Activated T-cell treated with anti-CD3 and anti-CD28 coated beads for 4 hours (primary cell): ENCODE measurements around the gene RPTN.
"Not testable (repeated sequence)": the region's sequence is repeated elsewhere in the genome, so short reads cannot be mapped to it uniquely, and the experiment has no call there.

Experiments
- DNase-seq: peaks from one replicate; pipeline ENCODE4 v3.0.0-alpha.2; 2020

RPTN gene

DNA sequence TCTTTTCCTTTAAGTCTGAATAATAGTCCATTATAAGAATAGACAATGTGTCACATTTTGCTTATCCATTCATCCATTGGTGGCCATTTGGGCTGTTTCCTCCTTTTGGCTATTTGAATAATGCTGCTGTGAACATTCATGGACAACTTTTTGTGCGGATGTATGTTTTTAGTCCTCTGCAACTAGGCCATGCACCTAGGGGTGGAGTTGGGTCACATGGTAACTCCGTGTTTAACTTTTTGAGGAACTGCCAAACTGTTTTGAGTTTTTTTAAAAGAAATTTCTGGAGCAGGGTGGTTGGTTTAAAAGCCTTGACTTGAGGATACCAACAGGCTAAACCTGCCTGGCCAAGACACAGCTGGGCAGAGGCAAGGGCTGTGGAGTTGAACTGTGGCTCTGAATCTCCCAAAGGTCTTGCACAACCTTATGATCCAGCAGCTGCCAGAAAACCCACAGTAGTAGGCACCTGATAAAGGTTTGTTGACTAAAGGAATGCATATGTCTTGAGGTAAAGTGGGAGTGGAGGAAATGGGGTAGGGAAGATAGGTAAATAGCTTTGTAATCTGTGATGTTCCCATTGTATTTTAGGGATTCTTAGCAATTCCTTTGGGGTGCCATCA, 5.6 kb upstream of the RPTN start:
- no peak for DNase-seq

- no peak for DNase-seq
Measured at GRCh38 chr1:152162792-152163463, 3.9 kb upstream of the RPTN start.

- no peak for DNase-seq
Measured at GRCh38 chr1:152160576-152160975, 1.5 kb upstream of the RPTN start.

GRCh38 chr1:152153996-152154395, 5.0 kb downstream of the RPTN start:
- DNase-seq, result no peak

- DNase-seq, result no peak
Measured at GRCh38 chr1:152151646-152152045, 7.4 kb downstream of the RPTN start.

- no peak for DNase-seq
Measured at GRCh38 chr1:152148981-152149380, 10.0 kb downstream of the RPTN start.

- DNase-seq, result no peak
Measured at GRCh38 chr1:152148051-152148450, 11.0 kb downstream of the RPTN start.

GRCh38 chr1:152145769-152146168, 13.3 kb downstream of the RPTN start:
- DNase-seq, result no peak

- not testable (repeated sequence) for DNase-seq
Measured at GRCh38 chr1:152144674-152145183, 14.3 kb downstream of the RPTN start.

DNA sequence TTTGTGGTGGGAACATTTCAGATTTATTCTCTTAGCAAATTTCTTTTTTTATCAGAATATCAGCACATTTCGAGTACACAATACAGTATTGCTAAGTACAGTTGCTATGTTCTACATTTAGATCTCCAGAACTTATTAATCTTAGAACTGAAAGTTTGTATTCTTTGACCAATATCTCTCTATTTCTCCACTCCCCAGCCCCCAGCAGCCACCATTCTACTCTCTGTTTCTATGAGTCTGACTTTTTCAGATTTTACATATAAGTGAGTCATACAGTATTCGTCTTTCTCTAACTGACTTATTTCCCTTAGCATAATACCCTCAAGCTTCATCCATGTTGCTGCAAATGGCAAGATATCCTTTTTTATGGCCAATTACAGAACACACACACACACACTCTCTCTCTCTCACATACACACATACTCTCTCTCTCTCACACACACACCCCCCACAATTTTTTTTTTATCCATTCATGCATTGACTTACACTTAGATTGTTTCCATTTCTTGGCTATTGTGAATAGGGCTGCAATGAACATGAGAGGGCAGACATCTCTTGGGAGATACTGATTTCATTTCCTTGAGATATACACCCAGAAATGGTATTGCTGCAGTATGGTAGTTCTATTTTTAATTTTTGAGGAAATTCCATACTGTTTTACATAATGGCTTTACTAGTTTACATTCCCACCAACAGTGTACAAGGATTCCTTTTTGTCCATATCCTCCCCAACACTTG, 15.7 kb downstream of the RPTN start:
- DNase-seq, result no peak

GRCh38 chr1:152141971-152142584, 16.9 kb downstream of the RPTN start:
- DNase-seq, result no peak

GRCh38 chr1:152137215-152137614, 21.8 kb downstream of the RPTN start:
- no peak for DNase-seq

DNA sequence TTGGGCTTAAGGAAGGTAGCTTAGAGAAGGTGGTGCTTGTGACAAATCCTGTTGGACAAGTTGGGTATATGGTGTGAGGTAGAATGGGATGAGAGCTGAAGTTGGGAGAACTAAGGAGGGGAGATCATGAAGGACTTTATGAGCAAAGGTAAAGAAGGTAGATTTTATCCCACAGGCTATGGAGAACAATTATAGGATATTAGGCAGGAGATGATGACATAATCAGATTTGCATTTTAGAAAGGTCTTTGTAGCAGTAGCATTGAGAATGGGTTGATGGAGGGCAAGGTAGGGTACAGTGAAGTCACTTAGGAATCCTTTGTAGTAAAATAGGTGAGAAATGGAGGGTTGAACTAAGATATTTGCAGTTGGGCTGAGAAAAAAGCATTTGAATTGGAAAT, 28.8 kb downstream of the RPTN start:
- no peak for DNase-seq

DNA sequence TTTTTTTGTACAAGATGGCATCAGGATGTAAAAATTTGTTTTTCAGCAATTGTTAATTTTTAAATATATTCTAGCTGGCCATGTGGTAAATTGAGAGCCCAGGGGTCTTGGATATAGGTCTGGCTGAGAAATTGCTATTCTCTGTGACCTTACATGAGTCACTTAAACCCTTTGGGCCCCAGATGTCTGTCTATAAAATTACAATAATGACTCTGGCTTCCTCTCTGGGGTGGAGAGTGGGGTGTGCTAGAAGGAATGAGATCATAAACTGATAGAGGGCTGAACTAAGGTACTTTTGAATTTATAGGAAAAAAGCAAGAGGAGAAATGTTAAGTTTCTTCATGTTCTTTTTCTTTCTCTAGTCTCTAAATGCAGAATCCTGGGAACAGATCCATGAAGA, 31.4 kb downstream of the RPTN start:
- DNase-seq, result no peak

- DNase-seq, result no peak
Measured at GRCh38 chr1:152125834-152126443, 33.1 kb downstream of the RPTN start.

DNA sequence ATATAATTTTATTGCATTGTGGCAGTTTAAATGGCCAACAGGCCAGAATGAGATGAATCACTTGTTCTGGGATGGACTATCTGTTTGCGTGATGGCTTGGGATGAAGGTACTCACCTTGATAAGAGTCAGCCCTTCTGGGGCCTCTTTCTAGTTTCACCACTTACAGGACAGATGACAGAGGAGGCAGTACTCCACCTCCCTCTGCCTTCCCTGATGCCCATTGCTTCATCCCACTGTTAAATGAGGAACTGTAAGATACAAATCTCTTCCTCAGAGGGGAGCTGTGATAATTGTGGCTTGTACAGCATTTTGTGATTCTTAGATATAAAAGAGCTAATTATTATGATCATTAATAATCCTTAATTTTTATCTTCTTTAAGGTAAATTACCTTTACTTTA, 40.1 kb downstream of the RPTN start:
- DNase-seq, result no peak

DNA sequence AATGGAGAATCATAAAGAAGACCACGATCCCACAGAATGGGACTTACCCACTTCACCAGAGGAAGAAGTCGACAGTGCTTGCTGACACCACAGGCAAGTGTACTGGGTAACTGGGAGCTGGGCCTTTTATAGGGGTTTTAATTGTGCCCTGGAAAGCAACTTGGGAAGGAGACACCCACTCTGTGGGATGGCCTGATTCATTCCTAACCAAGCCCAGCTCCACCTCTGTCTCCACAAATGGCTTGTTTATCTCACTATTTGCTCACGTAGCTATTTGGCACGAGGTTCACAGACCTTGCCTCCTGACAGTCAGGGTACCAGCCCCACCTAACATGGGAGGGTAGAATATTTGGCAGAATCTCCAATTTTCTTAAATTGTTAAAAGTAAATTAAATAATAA, 43.7 kb downstream of the RPTN start, which contains the start of gene TCHH:
Gene TCHH, minus strand, starts transcription at position 101 of the 400 bp plus-strand sequence. CDS start 1,364 bp downstream, outside the sequence.
- DNase-seq, result no peak

DNA sequence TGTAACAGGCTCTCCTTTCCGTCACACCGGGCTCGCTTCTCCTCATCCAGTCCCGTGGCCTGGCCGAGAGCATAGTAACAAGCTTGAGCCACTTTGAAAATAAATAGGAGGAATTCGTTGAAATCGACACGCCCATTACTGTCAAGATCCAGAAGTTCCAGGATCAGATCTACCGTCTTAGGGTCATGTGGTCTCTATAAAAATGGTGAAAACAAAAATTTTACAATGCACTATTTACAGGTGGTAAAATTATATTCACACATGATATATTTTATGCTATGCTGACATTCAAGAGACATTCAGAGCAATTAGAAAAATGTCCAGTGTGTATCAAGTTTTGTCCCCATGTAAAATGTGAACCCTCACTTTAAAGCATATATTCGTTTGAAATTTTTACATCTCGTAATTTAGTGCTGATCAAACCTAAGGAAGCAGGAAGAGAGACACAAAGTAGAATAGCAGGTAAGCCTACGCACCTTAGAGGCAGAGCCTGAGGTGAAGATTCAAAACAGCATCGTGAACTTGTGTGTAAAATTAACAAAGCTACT, 46.1 kb downstream of the RPTN start:
- no peak for DNase-seq

DNA sequence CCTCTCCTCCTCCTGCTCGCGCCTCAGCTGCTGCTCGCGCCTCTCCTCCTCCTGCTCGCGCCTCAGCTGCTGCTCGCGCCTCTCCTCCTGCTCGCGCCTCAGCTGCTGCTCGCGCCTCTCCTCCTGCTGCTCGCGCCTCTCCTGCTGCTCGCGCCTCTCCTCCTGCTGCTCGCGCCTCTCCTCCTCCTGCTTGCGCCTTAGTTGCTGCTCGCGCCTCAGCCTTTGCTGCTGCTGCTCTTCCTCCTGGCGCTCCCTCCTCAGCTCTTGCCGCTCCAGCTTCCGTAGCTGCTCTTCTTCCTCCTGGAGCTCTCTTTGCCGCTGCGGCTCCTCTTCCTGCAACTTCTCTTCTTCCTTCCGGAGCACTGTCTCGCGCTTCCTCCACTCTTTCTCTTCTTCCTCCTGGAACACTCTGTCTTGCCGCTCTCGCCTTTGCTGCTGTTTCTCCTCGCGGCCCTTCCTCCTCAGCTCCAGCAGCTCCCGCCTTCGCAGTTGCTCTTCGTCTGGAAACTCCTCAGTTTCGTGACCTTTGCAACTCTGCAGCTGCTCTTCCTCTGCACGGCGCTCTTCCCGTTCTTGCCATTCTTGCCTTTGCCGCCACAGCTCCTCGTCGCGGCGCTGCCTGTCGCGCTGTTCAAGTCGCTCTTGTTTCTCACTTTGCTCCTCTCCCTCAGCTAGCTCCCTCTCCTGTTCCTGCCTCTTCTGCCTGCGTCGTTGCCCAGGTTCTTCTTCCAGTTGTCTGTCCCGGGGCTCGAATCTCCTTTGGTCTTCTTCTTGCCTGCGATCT, 46.7 kb downstream of the RPTN start:
- DNase-seq, result no peak

GRCh38 chr1:152111515-152111968, 47.5 kb downstream of the RPTN start:
- DNase-seq, result no peak

GRCh38 chr1:152110860-152111514, 48.0 kb downstream of the RPTN start:
- no peak for DNase-seq
